Vagina (tissue), 2 donors: Measurements from ENCODE around the gene KIAA1671.

Experiments used
- CTCF ChIP-seq, 3 experiments: fragments of 450-650 bp in 2 of 3; fragments of 200-600 bp in 1 of 3; sonication (generic) in 1 of 3; IDR thresholded peaks; one replicate each; pipeline ENCODE4 v1.5.1; 2017 to 2019; ENCODE audit warnings: antibody characterized with exemption in 3 of 3, mild to moderate bottlenecking in 2 of 3, moderate library complexity in 2 of 3
- POLR2A ChIP-seq, 2 donors: fragments of 450-650 bp; IDR thresholded peaks; one replicate each; pipeline ENCODE4 v1.6.1; 2017; ENCODE audit warnings: antibody characterized with exemption in 2 of 2, mild to moderate bottlenecking in 2 of 2, moderate library complexity in 2 of 2

GRCh38 chr22:24994070-24994763 lies 41.7 kb downstream of the KIAA1671 start:
- TF ChIP-seq CTCF (IDR thresholded peaks at IDR 0.05): no peak
- TF ChIP-seq POLR2A (IDR thresholded peaks at IDR 0.05): no peak
